HEK293 (cell line): ENCODE results near the gene ADAM23.

Experiments
- CTCF ChIA-PET: fragments of 350-600 bp; formaldehyde crosslinking; extraction: SDS; loops from one replicate; lab custom pipeline; 2021; ENCODE audit warnings: antibody characterized with exemption; lab: Yijun Ruan, JAX
- POLR2A ChIA-PET: fragments of 300-600 bp; formaldehyde crosslinking; extraction: SDS; loops from one replicate; lab custom pipeline; 2020; ENCODE audit warnings: antibody characterized with exemption, inconsistent platforms; lab: Yijun Ruan, JAX
- H3K27ac ChIP-seq: fragments of 200-500 bp; sonication (Bioruptor generic); 2 replicates; pipeline ENCODE4 v1.5.1; 2014; ENCODE audit warnings: low read depth, low read length, control low read depth, inconsistent platforms; ENCODE audit errors: extremely low read depth
- H3K36me3 ChIP-seq, 2 experiments: fragments of 200-500 bp in 1 of 2; sonication (Bioruptor generic) in 1 of 2; 1 replicate in 1 of 2; 2 replicates in 1 of 2; pipeline ENCODE4 v1.5.1; 2014 to 2017; ENCODE audit warnings: inconsistent platforms in 2 of 2, low read length in 2 of 2; ENCODE audit not compliant: control insufficient read depth in 2 of 2, insufficient read depth in 1 of 2
- H3K4me1 ChIP-seq: fragments of 200-500 bp; sonication (Bioruptor generic); 2 replicates; pipeline ENCODE4 v1.5.1; 2014; ENCODE audit warnings: mild to moderate bottlenecking, low read length, inconsistent platforms; ENCODE audit not compliant: control insufficient read depth, insufficient read depth
- H3K4me3 ChIP-seq: 2 replicates; pipeline ENCODE4 v1.5.1; 2011; ENCODE audit warnings: low read depth, mild to moderate bottlenecking, control low read depth, low read length, moderate library complexity
- H3K9me3 ChIP-seq: fragments of 200-500 bp; sonication (Bioruptor generic); 2 replicates; pipeline ENCODE4 v1.5.1; 2014; ENCODE audit warnings: low read depth, low read length, inconsistent platforms; ENCODE audit not compliant: control insufficient read depth, insufficient read depth
- FEZF1 ChIP-seq: fragments of 450-650 bp; formaldehyde crosslinking; IDR thresholded peaks from 2 replicates; pipeline ENCODE4 v1.5.1; 2016; ENCODE audit warnings: missing biosample characterization, missing genetic modification characterization
- KLF16 ChIP-seq: fragments of 450-650 bp; formaldehyde crosslinking; IDR thresholded peaks from 2 replicates; pipeline ENCODE4 v1.5.1; 2017; ENCODE audit warnings: missing biosample characterization, missing genetic modification characterization
- KLF17 ChIP-seq: fragments of 450-650 bp; formaldehyde crosslinking; IDR thresholded peaks from 2 replicates; pipeline ENCODE4 v1.5.1; 2016; ENCODE audit warnings: missing biosample characterization, missing genetic modification characterization
- ZBTB49 ChIP-seq: fragments of 450-650 bp; formaldehyde crosslinking; IDR thresholded peaks from 2 replicates; pipeline ENCODE4 v1.5.1; 2016; ENCODE audit warnings: missing biosample characterization, missing genetic modification characterization, low read depth
- ZNF366 ChIP-seq: fragments of 450-650 bp; formaldehyde crosslinking; conservative IDR thresholded peaks from 2 replicates; pipeline ENCODE4 v1.5.1; 2016; ENCODE audit warnings: missing biosample characterization, missing genetic modification characterization
- ZNF544 ChIP-seq: fragments of 450-650 bp; formaldehyde crosslinking; IDR thresholded peaks from 2 replicates; pipeline ENCODE4 v1.5.0; 2017; ENCODE audit warnings: missing biosample characterization, missing genetic modification characterization
- ZNF585B ChIP-seq: fragments of 450-650 bp; formaldehyde crosslinking; IDR thresholded peaks from 2 replicates; pipeline ENCODE4 v1.5.1; 2016; ENCODE audit warnings: missing biosample characterization, missing genetic modification characterization
- ZNF596 ChIP-seq: fragments of 450-650 bp; IDR thresholded peaks from 2 replicates; pipeline ENCODE4 v1.5.0; 2018; ENCODE audit warnings: missing biosample characterization, mild to moderate bottlenecking, missing genetic modification characterization, moderate library complexity
- ZNF624 ChIP-seq: fragments of 450-650 bp; formaldehyde crosslinking; IDR thresholded peaks from 2 replicates; pipeline ENCODE4 v1.5.1; 2017; ENCODE audit warnings: missing biosample characterization, missing genetic modification characterization
- ZNF664 ChIP-seq: fragments of 450-650 bp; formaldehyde crosslinking; IDR thresholded peaks from 2 replicates; pipeline ENCODE4 v1.5.1; 2016; ENCODE audit warnings: missing biosample characterization, missing genetic modification characterization
- ZNF670 ChIP-seq: fragments of 450-650 bp; formaldehyde crosslinking; IDR thresholded peaks from 2 replicates; pipeline ENCODE4 v1.5.1; 2016; ENCODE audit warnings: missing biosample characterization, missing genetic modification characterization, low read depth
- ZNF677 ChIP-seq: fragments of 450-650 bp; IDR thresholded peaks from 2 replicates; pipeline ENCODE4 v1.5.0; 2018; ENCODE audit warnings: missing biosample characterization, mild to moderate bottlenecking, missing genetic modification characterization, moderate library complexity
- ZNF692 ChIP-seq: fragments of 450-650 bp; formaldehyde crosslinking; IDR thresholded peaks from 2 replicates; pipeline ENCODE4 v1.5.1; 2016; ENCODE audit warnings: missing biosample characterization, missing genetic modification characterization
- ZNF843 ChIP-seq: fragments of 450-650 bp; formaldehyde crosslinking; IDR thresholded peaks from 2 replicates; pipeline ENCODE4 v1.5.1; 2016; ENCODE audit warnings: missing biosample characterization, missing genetic modification characterization
- TF ChIP-seq, protein P1 (sequence below): fragments of 450-650 bp; formaldehyde crosslinking; IDR thresholded peaks from 2 replicates; pipeline ENCODE4 v1.5.1; 2016; ENCODE audit warnings: missing biosample characterization, missing genetic modification characterization, borderline replicate concordance
- TF ChIP-seq, protein P2 (sequence below): fragments of 450-650 bp; formaldehyde crosslinking; IDR thresholded peaks from 2 replicates; pipeline ENCODE4 v1.5.1; 2017; ENCODE audit warnings: missing biosample characterization, missing genetic modification characterization
- TF ChIP-seq, protein P3 (sequence below): fragments of 450-650 bp; formaldehyde crosslinking; IDR thresholded peaks from 2 replicates; pipeline ENCODE4 v1.5.1; 2016; ENCODE audit warnings: missing biosample characterization, missing genetic modification characterization
- TF ChIP-seq, protein P4 (sequence below): fragments of 450-650 bp; formaldehyde crosslinking; IDR thresholded peaks from 2 replicates; pipeline ENCODE4 v1.5.1; 2016; ENCODE audit warnings: missing biosample characterization, missing genetic modification characterization

The ADAM23 gene

DNA sequence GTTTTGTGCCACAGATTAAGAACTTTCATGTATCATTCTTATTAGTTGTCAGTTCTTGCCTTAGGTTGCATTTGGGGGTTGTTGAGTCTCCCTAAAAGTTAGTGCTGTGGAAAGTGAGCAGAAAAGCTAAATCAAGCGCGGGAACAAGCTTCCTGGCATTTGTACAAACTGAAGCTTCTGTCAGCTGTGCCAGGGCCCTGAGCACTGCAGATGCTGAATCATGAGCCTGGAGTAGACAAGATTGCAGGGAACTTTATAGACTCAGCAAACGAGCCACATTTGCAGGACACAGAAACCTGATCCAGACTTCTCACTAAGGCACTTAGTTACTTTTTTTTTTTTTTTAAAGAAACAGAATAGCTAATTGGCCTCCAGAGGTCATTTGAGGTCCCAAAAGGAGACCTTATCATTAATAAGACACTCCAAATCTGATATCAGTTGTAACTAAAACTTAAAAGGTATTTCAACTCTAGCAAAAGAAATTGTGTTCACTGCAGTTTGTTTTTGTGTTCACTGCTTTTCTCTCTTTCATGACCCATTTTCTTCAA lies 88.7 kb downstream of the ADAM23 start (continued):
- TF ChIP-seq, protein P1, sequence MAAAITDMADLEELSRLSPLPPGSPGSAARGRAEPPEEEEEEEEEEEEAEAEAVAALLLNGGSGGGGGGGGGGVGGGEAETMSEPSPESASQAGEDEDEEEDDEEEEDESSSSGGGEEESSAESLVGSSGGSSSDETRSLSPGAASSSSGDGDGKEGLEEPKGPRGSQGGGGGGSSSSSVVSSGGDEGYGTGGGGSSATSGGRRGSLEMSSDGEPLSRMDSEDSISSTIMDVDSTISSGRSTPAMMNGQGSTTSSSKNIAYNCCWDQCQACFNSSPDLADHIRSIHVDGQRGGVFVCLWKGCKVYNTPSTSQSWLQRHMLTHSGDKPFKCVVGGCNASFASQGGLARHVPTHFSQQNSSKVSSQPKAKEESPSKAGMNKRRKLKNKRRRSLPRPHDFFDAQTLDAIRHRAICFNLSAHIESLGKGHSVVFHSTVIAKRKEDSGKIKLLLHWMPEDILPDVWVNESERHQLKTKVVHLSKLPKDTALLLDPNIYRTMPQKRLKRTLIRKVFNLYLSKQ (tag by site-specific recombination) = no peak

DNA sequence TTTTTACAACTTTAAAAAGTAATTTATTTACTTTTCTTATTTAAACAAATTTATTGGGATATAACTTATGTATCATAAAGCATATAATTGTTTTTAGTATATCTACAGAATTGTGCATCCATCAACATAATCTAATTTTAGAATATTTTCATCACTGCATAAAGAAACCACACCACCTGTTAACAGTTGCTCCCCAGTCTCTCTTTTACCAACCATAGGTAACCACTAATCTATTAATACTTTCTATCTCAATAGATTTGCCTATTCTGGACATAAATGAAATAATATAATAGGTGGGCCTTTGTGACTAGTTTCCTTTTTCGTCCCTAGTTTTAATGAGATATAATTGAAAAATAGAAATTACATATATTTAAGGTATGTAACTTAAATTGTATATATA lies 90.6 kb downstream of the ADAM23 start:
- no peaks in the 10 kb centered on the region for H3K36me3 ChIP-seq
- H3K9me3 ChIP-seq = no peaks in the 10 kb centered on the region
- CTCF ChIA-PET = interaction anchor here (0.6 kb wide), 1 partner anchor 943 kb away, joined by 6 read pairs; no protein-coding TSS in a partner anchor
- no peak overlapping the region for H3K4me3 ChIP-seq
- POLR2A ChIA-PET = no interaction called here
- TF ChIP-seq ZNF585B (tag by site-specific recombination) (no peak), FEZF1 (tag by site-specific recombination) (no peak), ZNF624 (tag by site-specific recombination) (no peak)
- TF ChIP-seq, protein P2, sequence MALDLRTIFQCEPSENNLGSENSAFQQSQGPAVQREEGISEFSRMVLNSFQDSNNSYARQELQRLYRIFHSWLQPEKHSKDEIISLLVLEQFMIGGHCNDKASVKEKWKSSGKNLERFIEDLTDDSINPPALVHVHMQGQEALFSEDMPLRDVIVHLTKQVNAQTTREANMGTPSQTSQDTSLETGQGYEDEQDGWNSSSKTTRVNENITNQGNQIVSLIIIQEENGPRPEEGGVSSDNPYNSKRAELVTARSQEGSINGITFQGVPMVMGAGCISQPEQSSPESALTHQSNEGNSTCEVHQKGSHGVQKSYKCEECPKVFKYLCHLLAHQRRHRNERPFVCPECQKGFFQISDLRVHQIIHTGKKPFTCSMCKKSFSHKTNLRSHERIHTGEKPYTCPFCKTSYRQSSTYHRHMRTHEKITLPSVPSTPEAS = no peak
- no peak overlapping the region for H3K27ac ChIP-seq
- peaks cover 14% of the 10 kb centered on the region; the same call in 1 of the 2 replicates for H3K4me1 ChIP-seq

DNA sequence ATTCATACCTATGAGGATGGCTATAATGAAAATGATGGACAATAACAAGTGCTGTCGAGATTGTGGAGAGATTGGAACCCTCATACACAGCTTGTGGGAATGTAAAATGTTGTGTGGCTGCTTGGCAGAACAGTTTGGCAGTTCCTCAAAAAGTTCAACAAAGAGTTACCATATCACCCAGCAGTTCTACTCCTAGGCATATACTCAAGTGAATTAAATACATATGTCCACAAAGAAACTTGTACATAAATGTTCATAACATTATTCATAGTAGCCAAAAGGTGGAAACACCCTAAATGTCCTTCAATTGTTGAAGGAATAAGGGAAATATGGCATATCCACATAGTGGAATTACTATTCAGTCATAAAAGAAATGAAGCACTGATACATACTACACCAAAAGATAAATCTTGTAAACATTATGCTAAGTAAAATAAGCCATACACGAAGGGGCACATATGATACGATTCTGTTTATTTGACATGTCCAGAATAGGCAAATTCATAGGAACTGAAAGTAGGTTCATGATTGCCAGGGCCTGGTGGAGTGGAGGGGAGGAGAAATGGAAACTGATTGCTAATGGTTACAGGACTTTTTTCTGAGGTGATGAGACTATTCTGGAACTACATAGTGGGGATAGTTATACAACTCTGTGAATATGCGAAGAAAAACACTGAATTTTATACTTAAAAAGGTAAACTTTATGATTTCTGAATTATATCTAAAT lies 92.1 kb downstream of the ADAM23 start:
- TF ChIP-seq ZNF366 (tag by site-specific recombination) (no peak), ZNF544 (tag by site-specific recombination) (no peak), ZNF596 (tag by site-specific recombination) (no peak)
- Histone ChIP-seq H3K9me3 (no peaks in the 10 kb centered on the region), H3K4me1 (peaks cover 14% of the 10 kb centered on the region; the same call in 1 of the 2 replicates), H3K4me3 (no peak overlapping the region), H3K36me3 (no peaks in the 10 kb centered on the region), H3K27ac (no peak overlapping the region)
- ChIA-PET CTCF (no interaction called here), POLR2A (no interaction called here)

GRCh38 chr2:206540757-206541156 lies 97.4 kb downstream of the ADAM23 start:
- CTCF ChIA-PET = interaction anchor here (0.6 to 0.9 kb wide), 4 partner anchors 15 to 441 kb away, joined by 3 read pairs; no protein-coding TSS in a partner anchor
- Histone ChIP-seq H3K27ac (no peak overlapping the region), H3K4me1 (no peaks in the 10 kb centered on the region), H3K9me3 (no peaks in the 10 kb centered on the region), H3K36me3 (no peaks in the 10 kb centered on the region; a peak in 1 of 3 replicates), H3K4me3 (no peak overlapping the region)
- POLR2A ChIA-PET = no interaction called here
- no peak for TF ChIP-seq ZNF664
- no peak for TF ChIP-seq ZNF692 (tag by site-specific recombination)
- TF ChIP-seq ZNF670 (tag by site-specific recombination) = no peak
- TF ChIP-seq KLF16 = no peak
- no peak for TF ChIP-seq ZNF677
- no peak for TF ChIP-seq KLF17 (tag by site-specific recombination)
- TF ChIP-seq, protein P3, sequence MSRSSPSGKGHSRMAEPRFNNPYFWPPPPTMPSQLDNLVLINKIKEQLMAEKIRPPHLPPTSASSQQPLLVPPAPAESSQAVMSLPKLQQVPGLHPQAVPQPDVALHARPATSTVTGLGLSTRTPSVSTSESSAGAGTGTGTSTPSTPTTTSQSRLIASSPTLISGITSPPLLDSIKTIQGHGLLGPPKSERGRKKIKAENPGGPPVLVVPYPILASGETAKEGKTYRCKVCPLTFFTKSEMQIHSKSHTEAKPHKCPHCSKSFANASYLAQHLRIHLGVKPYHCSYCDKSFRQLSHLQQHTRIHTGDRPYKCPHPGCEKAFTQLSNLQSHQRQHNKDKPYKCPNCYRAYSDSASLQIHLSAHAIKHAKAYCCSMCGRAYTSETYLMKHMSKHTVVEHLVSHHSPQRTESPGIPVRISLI = no peak
- TF ChIP-seq, protein P4, sequence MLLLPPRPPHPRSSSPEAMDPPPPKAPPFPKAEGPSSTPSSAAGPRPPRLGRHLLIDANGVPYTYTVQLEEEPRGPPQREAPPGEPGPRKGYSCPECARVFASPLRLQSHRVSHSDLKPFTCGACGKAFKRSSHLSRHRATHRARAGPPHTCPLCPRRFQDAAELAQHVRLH (tag by site-specific recombination) = no peak
- no peak for TF ChIP-seq ZBTB49
- TF ChIP-seq ZNF843 (tag by site-specific recombination) = no peak
- TF ChIP-seq, all 188 proteins: peak for 0
